ENCODE results near the gene SEC31A.

- TF ChIP-seq CTCF (IDR thresholded peaks at IDR 0.05; ENCODE audit: poor library complexity) = no peak
- no peak for TF ChIP-seq EZH2phosphoT487 (IDR thresholded peaks at IDR 0.05; ENCODE audit: low read depth, severe bottlenecking, unreplicated experiment)
- no peak for TF ChIP-seq EZH2 (IDR thresholded peaks at IDR 0.05; ENCODE audit: borderline replicate concordance)
Measured at GRCh38 chr4:82896755-82897154, 5.8 kb upstream of the SEC31A start.
